NCI-H510A (cell line): ENCODE measurements around the gene MOGAT3.
"Not testable (repeated sequence)": the region's sequence is repeated elsewhere in the genome, so short reads cannot be mapped to it uniquely, and the experiment has no call there.

ENCODE experiments used
- DNase-seq: peaks from one replicate; lab custom pipeline; 2025; lab: John Stamatoyannopoulos, UW

Gene MOGAT3

DNA sequence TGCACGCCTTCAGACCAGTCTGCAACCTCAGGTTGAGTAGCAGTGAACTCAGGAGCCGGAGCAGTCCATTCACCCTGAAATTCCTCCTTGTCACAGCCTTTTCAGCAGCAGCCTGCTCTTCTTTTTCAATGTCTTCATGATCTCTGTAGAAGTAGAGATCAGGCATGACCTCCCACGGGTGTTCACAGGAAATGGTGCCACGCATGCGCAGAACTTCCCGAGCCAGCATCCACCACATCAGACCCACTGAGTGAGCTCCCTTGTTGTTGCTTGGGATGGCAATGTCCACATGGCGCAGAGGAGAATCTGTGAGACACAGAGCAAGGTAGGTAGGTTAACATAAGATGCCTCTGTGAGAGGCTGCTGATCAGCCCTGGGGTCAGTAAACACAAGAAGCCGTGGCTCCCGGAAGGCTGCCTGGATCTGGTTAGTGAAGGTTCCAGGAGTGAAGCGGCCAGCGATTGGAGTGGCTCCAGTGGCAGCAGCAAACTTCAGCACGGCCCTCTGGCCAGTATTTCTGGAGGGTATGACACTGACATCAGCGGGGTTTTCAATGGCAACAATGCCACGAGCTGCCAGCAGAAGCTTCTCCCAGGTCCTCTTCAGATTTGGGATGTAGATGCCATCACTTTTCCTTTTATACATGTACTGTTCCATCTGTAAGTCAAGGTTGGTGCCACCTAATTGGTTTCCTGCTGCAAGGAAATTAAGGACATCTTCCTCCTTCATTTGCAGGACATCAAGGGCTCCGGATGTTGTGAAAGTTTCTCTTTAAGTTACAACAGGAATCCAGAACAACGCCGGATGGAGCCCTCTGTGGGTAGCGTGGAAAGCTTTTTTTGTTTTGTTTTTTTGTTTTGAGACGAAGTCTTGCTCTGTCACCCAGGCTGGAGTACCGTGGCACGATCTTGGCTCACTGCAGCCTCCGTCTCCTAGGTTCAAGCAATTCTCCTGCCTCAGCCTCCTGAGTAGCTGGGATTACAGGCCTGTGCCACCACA lies 3.2 kb upstream of the MOGAT3 start:
- not testable (repeated sequence) for DNase-seq

DNA sequence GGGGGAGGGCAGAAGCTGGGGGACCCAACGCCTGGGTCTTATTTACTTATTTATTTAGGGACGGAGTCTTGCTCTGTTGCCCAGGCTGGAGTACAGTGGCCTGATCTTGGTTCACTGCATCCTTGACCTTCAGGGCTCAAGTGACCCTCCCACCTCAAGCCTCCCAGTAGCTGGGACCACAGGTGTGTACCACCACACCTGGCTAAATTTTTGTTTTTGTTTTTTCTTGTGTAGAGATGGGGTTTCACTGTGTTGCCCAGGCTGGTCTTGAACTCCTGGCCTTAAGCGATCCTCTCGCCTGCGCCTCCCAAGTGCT lies 1.7 kb upstream of the MOGAT3 start:
- DNase-seq: no peak

DNA sequence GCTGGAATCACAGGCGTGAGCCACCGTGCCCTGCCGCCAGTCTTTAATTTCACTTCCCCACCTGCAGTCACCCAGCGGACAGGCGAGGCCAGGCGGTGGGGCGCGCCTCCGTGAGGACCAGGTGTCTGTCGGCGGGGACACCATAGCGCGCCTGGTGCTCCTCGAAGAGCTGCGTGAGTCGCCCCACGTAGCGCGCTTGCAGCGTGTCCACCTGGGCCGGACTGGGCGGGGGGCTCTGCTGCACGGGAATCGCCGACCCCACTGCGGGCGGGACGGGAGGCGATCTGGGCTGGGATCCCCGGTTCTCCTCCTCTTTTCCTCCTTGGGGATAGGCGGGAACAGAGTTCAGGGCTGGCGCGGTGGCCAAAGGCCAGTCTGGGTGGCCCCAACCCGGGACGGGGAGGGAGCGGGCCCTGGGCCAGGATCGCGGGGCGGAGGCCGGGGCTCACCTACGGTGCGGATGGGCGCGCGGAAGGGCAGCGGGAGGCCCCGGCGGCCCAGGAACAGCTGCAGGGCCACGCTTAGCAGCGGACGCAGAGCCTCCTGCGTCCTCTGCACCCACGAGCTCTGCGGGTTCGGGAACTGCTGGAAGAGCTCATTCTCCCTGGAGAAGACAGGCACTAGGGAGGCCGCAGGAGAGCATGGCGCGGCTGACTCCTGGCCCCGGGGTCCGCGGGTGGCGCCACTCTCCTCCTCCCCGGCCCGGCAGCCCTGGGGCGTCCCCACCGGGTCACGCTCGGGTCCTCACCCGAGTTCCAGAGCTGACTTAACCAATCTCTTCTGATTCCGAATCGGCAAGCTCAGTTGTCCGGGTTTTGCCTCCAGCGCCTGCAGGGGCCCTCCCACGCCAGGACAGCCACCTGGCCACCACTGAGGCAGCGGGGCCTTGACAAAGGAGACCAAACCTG lies 1.1 kb upstream of the MOGAT3 start:
- no peak for DNase-seq

GRCh38 chr7:101200504-101200861 lies 353 bp downstream of the MOGAT3 start:
- no peak for DNase-seq

GRCh38 chr7:101199522-101199921 lies 1.3 kb downstream of the MOGAT3 start:
- not testable (repeated sequence) for DNase-seq

GRCh38 chr7:101198476-101198875 lies 2.4 kb downstream of the MOGAT3 start:
- no peak for DNase-seq

DNA sequence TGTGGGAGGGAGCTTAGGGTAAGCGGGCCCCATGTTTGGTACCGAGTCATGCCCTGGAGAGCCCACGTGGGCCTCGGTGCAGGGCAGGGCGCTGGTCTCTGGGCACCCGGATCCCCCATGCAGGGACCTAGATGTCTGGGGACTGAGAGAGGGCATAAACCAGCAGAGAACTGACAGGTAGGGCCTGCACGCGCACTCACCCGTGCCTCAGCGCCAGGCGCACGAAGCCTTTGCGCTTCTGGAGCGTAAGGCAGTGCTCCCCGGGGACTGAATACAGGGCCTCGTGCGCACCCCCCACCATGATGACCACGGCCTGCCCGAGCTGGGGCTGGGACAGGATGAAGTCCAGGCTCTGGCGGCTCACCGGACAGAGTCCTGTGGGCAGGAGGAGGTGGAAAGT lies 2.8 kb downstream of the MOGAT3 start:
- no peak for DNase-seq

GRCh38 chr7:101195884-101196283 lies 5.0 kb downstream of the MOGAT3 start:
- DNase-seq: no peak

- no peak for DNase-seq
Measured at GRCh38 chr7:101189109-101189508, 11.7 kb downstream of the MOGAT3 start.

GRCh38 chr7:101186844-101187428 lies 13.9 kb downstream of the MOGAT3 start:
- DNase-seq: no peak

- DNase-seq: no peak
Measured at GRCh38 chr7:101186194-101186593, 14.6 kb downstream of the MOGAT3 start.

- DNase-seq: no peak
Measured at GRCh38 chr7:101185258-101185839, 15.5 kb downstream of the MOGAT3 start.

DNA sequence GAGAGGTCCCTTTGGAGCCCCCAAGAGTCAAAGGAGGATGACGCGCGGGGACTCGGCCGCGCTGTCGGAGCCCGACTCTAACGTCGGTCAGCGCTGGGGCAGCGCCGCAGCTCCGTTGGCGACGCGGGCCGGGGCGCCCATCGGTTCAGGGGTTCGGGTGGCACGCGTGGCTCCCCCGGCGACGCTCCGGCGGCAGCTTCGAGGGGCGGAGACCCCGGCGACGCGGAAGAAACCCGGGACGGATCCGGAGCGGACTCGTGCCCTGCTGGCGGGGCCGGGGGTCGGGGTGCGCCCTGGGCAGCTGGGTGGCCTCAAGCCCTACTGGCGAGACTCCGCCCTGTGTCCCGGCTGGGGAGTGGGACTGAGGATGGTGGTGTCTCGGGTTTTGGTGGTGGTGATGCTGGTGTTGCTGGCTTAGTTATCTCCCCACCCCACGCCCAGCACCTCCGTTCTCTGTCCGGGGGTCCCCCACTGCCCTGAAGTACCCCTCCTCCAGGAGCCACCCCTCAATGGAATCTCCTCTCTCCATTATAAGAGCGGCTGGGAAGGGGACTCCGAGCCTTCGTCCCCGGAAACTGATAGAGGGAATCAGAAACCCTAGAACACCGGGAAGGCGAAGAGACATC lies 20.6 kb downstream of the MOGAT3 start, which contains the start of gene NAT16:
TSS of gene NAT16 (minus strand) at position 164 of the 626 bp plus-strand sequence. CDS start 5,486 bp downstream, outside the sequence.
- no peak for DNase-seq

GRCh38 chr7:101179713-101180112 lies 21.1 kb downstream of the MOGAT3 start:
- DNase-seq: no peak

- DNase-seq: no peak
Measured at GRCh38 chr7:101179117-101179516, 21.7 kb downstream of the MOGAT3 start.

GRCh38 chr7:101177644-101178043 lies 23.2 kb downstream of the MOGAT3 start:
- DNase-seq: no peak

DNA sequence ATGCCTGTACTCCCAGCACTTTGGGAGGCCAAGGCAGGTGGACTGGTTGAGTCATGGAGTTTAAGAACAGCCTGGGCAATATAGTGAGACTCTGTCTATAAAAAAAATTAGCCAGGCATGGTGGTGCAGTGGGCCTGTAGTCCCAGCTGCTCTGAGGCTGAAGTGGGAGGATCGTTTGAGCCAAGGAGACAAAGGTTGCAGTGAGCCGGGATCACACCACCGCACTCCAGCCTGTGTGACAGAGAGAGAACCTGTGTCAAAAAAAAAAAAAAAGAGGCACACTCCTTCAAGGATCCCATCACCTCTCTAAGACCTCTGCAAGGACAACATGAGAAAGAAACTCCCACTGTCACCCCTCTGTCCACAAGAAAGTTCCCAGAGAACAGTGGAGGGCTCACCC lies 25.2 kb downstream of the MOGAT3 start:
- no peak for DNase-seq

- no peak for DNase-seq
Measured at GRCh38 chr7:101174322-101174854, 26.4 kb downstream of the MOGAT3 start.

GRCh38 chr7:101173752-101174244 lies 27.0 kb downstream of the MOGAT3 start:
- DNase-seq: no peak

GRCh38 chr7:101172854-101173751 lies 27.7 kb downstream of the MOGAT3 start:
- DNase-seq: no peak
